Urinary bladder (tissue), 4 donors: ENCODE results near the gene AXIN1. TPM values are rescaled to one million over a fixed set of nuclear protein-coding genes. Genes with fewer than 3 reads are reported as not detected.

Source experiments
- DNase-seq: peaks from one replicate; pipeline ENCODE4 v3.0.0-alpha.2; 2015; ENCODE audit errors: extremely low spot score
- H3K27ac ChIP-seq: one replicate; pipeline ENCODE4 v1.5.1; 2013; ENCODE audit warnings: low read depth, mild to moderate bottlenecking, moderate library complexity
- H3K36me3 ChIP-seq: one replicate; pipeline ENCODE4 v1.6.1; 2013; ENCODE audit warnings: mild to moderate bottlenecking, moderate library complexity; ENCODE audit not compliant: insufficient read depth
- H3K4me1 ChIP-seq: one replicate; pipeline ENCODE4 v1.6.1; 2013; ENCODE audit warnings: mild to moderate bottlenecking, moderate library complexity; ENCODE audit not compliant: insufficient read depth
- H3K4me3 ChIP-seq: one replicate; pipeline ENCODE4 v1.5.1; 2013; ENCODE audit warnings: low read depth, low read length
- WGBS: extraction: QIAGEN DNeasy Blood & Tissue Kit; methylation state at CpG from one replicate; pipeline ENCODE4 v1.1.7; 2013; 5-methylcytosine and 5-hydroxymethylcytosine counted together
- polyA plus RNA-seq: library from polyadenylated mRNA; stranded (reverse); fragments of 200-250 nt; gene quantifications from one replicate; pipeline ENCODE4 v1.2.3, GENCODE V29; 2013
- total RNA-seq: library from RNA; depleted of rRNA; stranded (reverse); fragments of >200 nt; gene quantifications from one replicate; pipeline ENCODE4 v1.2.3, GENCODE V29; 2014
- donor health status: healthy with polysubstance abuse.
- donor health status: healthy.

The AXIN1 gene
- total and polyA plus RNA-seq, 2 donors = 9.9 to 25.0 TPM

DNA sequence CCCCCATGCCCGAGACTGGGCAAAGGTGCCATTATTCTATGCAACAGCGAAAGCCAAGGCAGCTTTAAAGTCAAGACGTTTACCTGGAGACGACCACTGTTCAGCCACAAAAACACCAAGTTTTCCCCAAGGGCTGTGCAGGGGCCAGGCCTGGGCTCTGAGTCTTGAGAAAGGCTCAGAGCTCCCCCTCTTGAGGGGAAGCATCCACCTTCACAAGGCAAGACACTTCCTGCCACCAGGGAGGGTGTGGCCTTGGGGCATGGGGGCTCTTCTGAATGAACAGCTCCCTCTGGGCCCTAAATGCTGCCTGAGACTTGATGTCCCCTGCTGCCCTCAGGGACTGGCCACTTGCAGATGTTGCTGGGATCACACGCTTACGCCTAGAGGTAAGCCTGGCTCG, 43.0 kb downstream of the AXIN1 start:
- no peaks in the 10 kb centered on the region for H3K36me3 ChIP-seq

DNA sequence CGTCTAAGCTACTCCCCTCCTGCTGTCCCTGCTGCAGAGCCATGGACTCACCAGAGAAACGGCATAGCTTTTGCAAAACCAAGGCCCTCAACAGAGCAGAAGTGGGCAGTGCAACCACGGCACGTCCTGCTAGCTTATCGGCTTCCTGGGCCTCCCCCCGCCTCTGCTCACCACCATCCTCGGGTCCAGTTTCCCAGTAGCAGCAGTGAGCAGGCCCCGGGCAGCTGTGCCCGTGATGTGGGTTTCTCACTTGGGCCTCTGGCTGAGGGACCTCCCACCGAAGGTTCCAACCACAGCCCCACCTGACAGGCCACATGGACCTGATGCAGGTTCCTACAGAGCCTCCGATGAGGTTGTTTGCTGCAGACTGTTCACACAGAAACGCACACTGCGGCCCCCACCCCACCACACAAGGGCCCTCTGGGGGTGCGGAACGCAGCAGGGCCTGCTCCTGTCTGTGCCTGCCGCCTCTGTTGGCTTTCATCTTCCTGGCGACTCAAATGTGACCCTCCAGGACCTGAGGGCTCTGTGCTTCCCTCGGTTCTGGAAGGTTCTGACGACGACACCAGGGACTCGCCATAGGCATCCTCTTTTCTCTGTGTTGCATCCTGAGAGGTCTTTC, 44.7 kb downstream of the AXIN1 start:
- H3K36me3 ChIP-seq = no peaks in the 10 kb centered on the region
- 88% methylated on average over 21 of the region's 21 CpGs for WGBS
- H3K4me3 ChIP-seq = no peak overlapping the region
- DNase-seq = no peak
- no peak overlapping the region for H3K27ac ChIP-seq
- no peaks in the 10 kb centered on the region for H3K4me1 ChIP-seq

More for the DNA sequence above, 43.0 kb downstream of the AXIN1 start:
- Histone ChIP-seq H3K4me1 (no peaks in the 10 kb centered on the region), H3K4me3 (no peak overlapping the region), H3K27ac (no peak overlapping the region)
- WGBS = 77% methylated on average over 7 of the region's 7 CpGs
- DNase-seq = no peak

DNA sequence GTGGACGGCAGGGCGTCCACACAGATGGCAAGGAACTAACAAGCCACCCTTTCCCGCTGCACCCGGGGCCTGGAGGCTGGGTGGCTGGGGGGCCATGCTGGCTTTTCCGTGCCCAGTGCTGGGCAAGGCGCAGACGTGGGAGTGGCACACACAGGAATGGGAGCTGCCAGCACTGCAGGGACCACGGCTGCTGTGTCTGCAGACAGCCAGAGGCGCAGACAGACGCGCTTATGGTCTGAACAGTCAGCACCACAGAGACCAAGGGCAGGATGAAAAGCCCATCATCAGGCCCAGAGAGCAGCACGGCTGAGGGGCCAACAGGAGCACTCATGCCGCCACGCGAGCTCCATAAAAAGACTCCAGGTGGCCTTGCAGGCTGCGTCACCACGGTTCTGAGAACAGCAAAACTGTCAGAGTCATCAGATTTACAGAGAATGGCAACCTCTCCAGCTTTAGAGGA, 45.6 kb downstream of the AXIN1 start:
- Histone ChIP-seq H3K4me1 (no peaks in the 10 kb centered on the region), H3K4me3 (no peak overlapping the region), H3K36me3 (no peaks in the 10 kb centered on the region), H3K27ac (no peak overlapping the region)
- DNase-seq = no peak
- 85% methylated on average over 17 of the region's 17 CpGs for WGBS

DNA sequence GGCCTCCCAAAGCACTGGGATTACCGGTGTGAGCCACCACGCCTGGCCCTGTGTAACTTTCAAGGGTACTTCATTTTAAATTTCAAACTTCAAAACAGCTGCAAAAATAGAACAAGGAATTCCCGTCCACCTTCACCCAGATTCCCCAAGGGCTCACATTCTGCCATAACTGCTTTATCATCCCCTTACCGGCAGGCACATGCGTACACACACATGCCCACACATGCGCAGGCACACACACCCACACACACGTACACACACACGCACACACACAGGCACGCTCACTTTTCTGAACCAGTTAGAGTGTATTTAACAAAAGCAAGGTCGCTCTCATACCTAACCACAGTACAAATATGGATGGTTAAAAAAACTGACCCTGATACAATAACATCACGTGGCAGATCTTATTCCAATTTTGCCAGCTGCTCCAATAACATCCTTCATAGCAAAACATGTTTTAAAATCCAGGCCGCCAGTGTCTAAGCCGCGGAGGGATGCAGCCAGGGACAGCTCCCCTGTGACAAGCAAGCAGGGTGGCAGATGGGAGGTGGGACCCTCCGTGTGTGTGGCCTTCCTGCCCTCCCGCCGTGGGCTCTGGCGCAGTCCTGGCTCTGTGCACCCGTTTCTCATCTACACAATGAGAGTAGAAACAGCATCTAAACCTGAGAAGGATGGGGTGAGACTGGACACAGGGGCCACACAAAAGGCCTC, 46.5 kb downstream of the AXIN1 start:
- no peak for DNase-seq
- Histone ChIP-seq H3K27ac (no peak overlapping the region), H3K36me3 (no peaks in the 10 kb centered on the region), H3K4me1 (no peaks in the 10 kb centered on the region), H3K4me3 (no peak overlapping the region)
- 84% methylated on average over 19 of the region's 19 CpGs for WGBS

DNA sequence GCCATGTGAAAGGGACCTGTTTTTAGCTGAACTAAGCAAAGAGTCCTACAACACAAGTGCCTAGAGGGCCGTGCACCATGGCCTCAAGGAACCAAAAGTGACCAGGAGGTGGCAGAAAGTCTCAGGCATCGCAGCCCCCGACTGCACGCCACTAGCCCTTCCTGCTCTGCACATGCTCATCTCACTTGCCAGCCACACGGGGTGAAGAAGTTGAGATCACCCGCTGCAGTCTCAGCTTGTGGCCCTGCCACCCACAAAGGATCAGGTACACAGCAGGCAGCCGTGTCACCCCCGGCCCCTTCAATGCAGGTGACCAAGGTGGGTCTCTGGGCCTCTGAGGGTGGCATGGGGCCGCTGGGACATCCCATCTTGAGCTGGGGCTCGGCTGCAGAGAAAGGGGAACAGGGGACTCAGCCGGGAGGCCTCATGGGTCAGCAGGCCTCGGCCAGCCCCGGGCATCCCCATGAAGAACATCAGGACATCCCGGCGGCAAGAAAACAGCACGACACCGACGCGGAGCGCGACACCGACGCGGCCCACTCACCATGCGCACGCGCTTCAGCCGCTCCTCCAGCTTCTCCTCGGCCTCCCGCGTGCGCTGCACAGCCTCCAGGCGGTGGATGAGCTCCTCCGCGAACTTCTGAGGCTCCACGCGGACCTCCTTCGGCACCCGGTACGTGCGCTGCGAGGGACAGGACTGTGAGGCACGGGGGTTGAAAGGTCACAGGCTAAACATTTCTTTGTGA, 48.6 kb downstream of the AXIN1 start:
- 88% methylated on average over 43 of the region's 43 CpGs for WGBS
- Histone ChIP-seq H3K4me1 (no peaks in the 10 kb centered on the region), H3K27ac (no peak overlapping the region), H3K36me3 (no peaks in the 10 kb centered on the region), H3K4me3 (no peak overlapping the region)
- DNase-seq = no peak

DNA sequence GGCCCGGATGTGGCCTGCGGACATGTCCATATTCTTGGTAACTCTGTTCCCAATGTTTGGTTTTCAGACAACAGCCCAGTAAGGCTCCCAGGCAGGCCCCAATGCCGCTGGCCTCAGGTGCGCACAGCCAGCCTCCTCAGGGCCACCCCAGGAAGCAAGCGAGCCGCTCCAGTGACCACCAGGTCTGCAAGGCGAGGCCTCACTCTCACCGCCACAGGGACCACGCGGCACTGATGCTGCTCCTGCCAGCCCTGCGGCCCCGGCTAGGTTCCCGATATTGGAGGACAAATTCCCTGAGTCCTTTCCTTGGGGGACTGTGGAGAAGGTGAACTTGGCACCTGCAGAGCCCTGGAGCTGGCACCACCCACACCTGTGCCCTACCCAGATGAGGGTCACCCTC, 50.6 kb downstream of the AXIN1 start:
- WGBS = 97% methylated on average over 13 of the region's 13 CpGs
- Histone ChIP-seq H3K27ac (no peak overlapping the region), H3K4me1 (no peaks in the 10 kb centered on the region), H3K4me3 (no peak overlapping the region), H3K36me3 (no peaks in the 10 kb centered on the region)
- no peak for DNase-seq

DNA sequence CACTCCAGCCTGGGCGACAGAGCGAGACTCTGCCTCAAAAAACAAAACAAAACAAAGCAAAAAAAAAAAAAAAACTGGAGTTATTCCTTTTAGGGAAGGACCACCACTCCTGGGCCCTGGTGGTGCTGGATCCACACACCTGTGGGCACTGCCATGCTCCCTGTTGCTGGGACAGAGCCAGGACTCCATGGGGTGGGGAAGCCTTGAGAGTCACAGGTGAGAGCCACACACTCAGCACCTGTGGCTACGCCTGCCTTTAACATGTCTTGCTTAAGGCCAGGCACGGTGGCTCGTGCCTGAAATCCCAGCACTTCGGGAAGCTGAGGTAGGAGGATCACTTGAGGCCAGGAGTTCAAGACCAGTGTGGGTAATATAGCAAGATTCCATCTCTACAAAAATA, 51.3 kb downstream of the AXIN1 start:
- Histone ChIP-seq H3K4me3 (no peak overlapping the region), H3K4me1 (no peaks in the 10 kb centered on the region), H3K36me3 (no peaks in the 10 kb centered on the region), H3K27ac (no peak overlapping the region)
- 98% methylated on average over 6 of the region's 6 CpGs for WGBS
- DNase-seq = no peak

DNA sequence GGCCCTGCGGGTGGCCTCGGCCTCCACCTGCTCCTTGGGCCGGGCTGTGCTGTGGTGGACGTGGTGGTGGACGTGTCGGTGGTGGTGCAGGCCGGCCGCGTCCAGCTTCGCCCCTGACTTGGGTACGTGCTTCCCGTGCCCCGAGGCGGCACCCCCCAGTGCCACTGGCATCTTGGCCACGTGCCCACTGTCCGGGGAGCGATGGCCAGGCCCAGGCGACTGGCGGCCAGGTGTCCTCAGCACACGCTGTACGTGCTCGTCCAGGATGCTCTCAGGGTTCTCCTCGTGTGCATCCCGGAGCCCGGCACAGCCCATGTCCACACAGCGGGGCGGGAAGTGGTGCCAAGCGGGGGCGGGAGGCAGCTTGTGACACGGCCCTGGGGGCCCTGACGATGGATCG, 54.7 kb downstream of the AXIN1 start:
- DNase-seq = no peak

DNA sequence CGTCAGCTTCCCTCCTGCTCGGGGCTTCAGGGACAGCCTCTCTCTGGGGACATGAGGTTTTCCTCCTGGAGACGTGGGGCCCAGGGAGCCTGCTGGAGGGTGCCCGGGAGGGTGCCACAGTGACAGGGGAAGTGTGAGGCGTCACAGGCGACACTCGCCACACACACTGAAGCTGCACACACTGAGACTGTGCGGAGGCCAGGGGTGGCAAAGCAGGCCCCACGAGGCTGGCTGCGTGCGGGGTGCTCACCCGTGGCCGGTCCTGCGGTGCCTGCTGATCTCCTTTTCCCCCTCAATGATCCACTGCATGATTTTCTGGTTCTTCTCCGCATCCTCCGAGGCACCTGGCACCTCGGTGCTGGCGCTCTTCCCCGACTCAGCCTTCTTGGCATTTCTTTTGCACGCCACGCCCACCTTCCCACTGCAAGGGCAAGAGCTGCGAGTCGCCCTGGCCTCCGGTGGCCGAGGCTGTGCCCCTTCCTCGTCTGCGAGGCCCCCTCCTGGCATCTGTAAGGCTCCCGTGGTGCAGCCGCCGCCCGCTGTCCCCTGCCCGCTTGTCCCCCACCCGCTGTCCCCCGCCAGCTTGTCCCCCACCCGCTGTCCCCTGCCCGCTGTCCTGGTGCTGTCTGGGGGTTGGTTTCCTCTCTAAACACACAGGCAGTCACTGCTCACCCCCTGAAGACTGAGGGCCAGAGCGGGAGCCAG, 55.6 kb downstream of the AXIN1 start:
- Histone ChIP-seq H3K4me1 (no peaks in the 10 kb centered on the region), H3K4me3 (no peak overlapping the region), H3K27ac (no peak overlapping the region), H3K36me3 (peaks cover 1% of the 10 kb centered on the region)
- WGBS = 91% methylated on average over 37 of the region's 37 CpGs
- no peak for DNase-seq

More for the DNA sequence above, 54.7 kb downstream of the AXIN1 start:
- 94% methylated on average over 32 of the region's 32 CpGs for WGBS
- Histone ChIP-seq H3K36me3 (peaks cover 1% of the 10 kb centered on the region), H3K27ac (no peak overlapping the region), H3K4me1 (no peaks in the 10 kb centered on the region), H3K4me3 (no peak overlapping the region)

DNA sequence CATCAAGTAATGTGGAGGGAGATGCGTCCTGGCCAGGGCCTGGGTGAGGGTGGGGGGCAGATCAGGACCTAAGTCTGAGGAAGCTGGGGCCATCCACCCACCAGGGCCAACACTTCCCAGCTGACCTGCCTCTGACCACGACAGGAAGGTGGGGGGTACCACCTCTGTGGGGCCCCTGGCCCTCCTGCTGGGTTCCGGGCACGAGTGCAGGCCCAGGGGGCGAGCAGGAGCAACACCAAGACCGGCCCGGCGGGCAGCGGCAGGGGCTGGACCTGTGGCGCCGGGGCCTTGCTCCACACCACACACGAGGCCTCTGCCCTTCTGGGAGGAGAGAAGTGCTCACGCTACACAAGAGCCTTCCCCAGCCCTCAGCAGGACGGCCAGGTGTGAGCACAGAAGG, 56.2 kb downstream of the AXIN1 start:
- H3K4me1 ChIP-seq = no peaks in the 10 kb centered on the region
- no peak for DNase-seq
- H3K4me3 ChIP-seq = no peak overlapping the region
- no peak overlapping the region for H3K27ac ChIP-seq
- WGBS = 94% methylated on average over 14 of the region's 14 CpGs
- peaks cover 1% of the 10 kb centered on the region for H3K36me3 ChIP-seq

DNA sequence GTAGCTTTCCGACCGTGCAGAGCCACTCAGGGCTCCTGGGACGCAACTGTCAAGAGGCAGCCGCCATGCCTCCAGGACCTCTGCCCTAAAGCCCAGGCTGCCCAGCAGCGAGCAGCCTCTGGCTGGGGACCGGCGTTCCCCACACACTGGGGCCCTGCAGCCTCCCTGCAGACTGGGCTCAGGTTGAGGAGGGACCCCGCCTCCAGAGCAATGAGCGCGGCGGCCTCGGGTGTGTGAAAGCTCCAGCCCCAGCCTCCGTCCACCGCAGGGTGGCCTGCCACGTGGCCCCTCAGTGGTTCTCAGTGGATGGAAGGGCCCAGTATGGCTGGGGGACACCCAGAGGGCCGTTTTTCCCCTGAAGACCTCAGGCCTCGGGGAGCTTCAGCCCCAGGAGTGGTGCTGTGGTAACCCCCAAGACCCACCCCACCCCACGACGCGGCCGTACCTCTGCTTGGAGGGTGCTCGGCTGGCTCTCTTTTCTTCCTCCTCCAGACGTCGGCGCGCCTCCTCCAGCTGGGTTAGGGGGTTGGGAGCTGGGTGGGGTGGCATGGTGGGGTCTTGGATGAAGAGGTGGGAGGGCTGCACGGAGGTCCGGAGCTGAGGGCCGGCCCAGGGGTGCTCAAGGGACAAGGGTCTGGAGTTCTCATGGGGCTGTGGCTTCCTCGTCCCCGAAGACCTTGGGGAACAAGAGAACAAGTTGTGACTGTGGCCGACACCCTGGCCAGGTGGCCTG, 59.3 kb downstream of the AXIN1 start:
- H3K27ac ChIP-seq = no peak overlapping the region
- 96% methylated on average over 32 of the region's 32 CpGs for WGBS
- no peak for DNase-seq
- H3K36me3 ChIP-seq = peaks cover 5% of the 10 kb centered on the region
- H3K4me3 ChIP-seq = no peak overlapping the region
- H3K4me1 ChIP-seq = no peaks in the 10 kb centered on the region

DNA sequence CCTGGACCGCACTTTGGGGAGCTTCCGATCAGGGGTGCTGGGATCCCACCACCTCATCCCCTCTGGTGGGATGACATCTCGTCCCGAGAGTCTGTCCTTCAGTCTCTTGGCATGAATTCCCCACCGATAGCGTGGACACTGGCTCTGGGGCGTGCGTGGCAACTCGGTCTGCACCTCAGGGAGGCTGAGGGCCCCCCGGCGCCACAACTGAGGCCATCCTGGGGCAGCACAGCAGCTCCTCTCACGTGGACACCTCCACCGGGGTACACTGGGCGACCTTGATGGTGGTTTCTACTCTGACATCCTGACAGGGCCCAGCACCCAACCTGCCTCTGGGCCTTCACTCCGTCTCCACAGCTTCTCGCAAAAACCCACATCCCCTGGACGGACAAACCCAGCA, 61.0 kb downstream of the AXIN1 start:
- Histone ChIP-seq H3K4me3 (no peak overlapping the region), H3K27ac (no peak overlapping the region), H3K36me3 (peaks cover 9% of the 10 kb centered on the region), H3K4me1 (no peaks in the 10 kb centered on the region)
- DNase-seq = no peak
- 89% methylated on average over 17 of the region's 17 CpGs for WGBS
